K562 (cell line): Measurements from ENCODE around the gene BRINP1. TPM values are rescaled to one million over a fixed set of nuclear protein-coding genes. Genes with fewer than 3 reads are reported as not detected.

Experiments used
- ATAC-seq: fragments of 200-7000 bp; cut with Tn5 transposase; 3 replicates; pipeline ENCODE4 v1.9.1; 2020; ENCODE audit warnings: moderate library complexity
- BruUV-seq: library from RNA; stranded (reverse); fragments of 400-500 nt; replicated peaks from 2 replicates; lab custom pipeline; 2021; lab: Mats Ljungman, UMichigan
- CTCF ChIA-PET: fragments of 300-600 bp; formaldehyde crosslinking; extraction: SDS; loops from one replicate; lab custom pipeline; 2021; ENCODE audit warnings: low intra/inter-chr PET ratio; lab: Yijun Ruan, JAX
- POLR2A ChIA-PET: fragments of 300-600, 350-650 bp; sonication (Branson Sonifier 250); formaldehyde crosslinking; extraction: SDS; loops from one replicate; lab custom pipeline; 2021; ENCODE audit warnings: antibody characterized with exemption, inconsistent platforms; lab: Yijun Ruan, JAX
- DNase-seq, 4 experiments: peaks; one replicate each; pipeline versions ENCODE4 v3.0.0 to v3.0.0-alpha.2; 2011 to 2018; ENCODE audit warnings: low spot score in 3 of 4, mixed read lengths in 3 of 4; ENCODE audit errors: extremely low read depth in 1 of 4
- FAIRE-seq: peaks from 2 replicates; lab custom pipeline; 2011; peaks lifted over from hg19 to GRCh38; lab: Jason Lieb, UNC
- H2AFZ ChIP-seq: 2 replicates; pipeline ENCODE4 v1.6.0; 2011; ENCODE audit warnings: low read depth, low read length, control low read depth, inconsistent platforms
- H3K27ac ChIP-seq: fragments of 200-600 bp; 3 replicates; pipeline ENCODE4 v1.8.0; 2011; ENCODE audit warnings: low read depth, mild to moderate bottlenecking, control low read depth, inconsistent platforms, low read length, moderate library complexity, mixed read lengths; ENCODE audit errors: extremely low read depth
- H3K27me3 ChIP-seq, 2 experiments: fragments of 300-600 bp in 1 of 2; 2 replicates in 1 of 2; 3 replicates in 1 of 2; pipeline versions ENCODE4 v1.6.0 to v1.8.0; 2011; ENCODE audit warnings: inconsistent platforms in 2 of 2, low read length in 2 of 2, mild to moderate bottlenecking in 1 of 2, mixed read lengths in 1 of 2, moderate library complexity in 1 of 2; ENCODE audit not compliant: control insufficient read depth in 2 of 2, insufficient read depth in 2 of 2
- H3K36me3 ChIP-seq: fragments of 300-600 bp; 3 replicates; pipeline ENCODE4 v1.8.0; 2011; ENCODE audit warnings: mild to moderate bottlenecking, low read length, inconsistent platforms; ENCODE audit not compliant: control insufficient read depth, insufficient read depth
- H3K4me1 ChIP-seq, 2 experiments: fragments of 200-600 bp in 1 of 2; replicated peaks in 1 of 2; 2 replicates in 1 of 2; 3 replicates in 1 of 2; pipeline versions ENCODE4 v1.5.1 to v1.8.0; 2011; ENCODE audit warnings: inconsistent platforms in 2 of 2, low read length in 2 of 2, mild to moderate bottlenecking in 1 of 2, mixed read lengths in 1 of 2, moderate library complexity in 1 of 2; ENCODE audit not compliant: control insufficient read depth in 2 of 2, insufficient read depth in 2 of 2
- H3K4me2 ChIP-seq: 2 replicates; pipeline ENCODE4 v1.6.1; 2011; ENCODE audit warnings: low read length, control low read depth, inconsistent platforms, mixed read lengths; ENCODE audit not compliant: insufficient read depth
- H3K4me3 ChIP-seq: fragments of 200-600 bp; sonication (generic), shearing (Covaris generic); 2 replicates; pipeline ENCODE4 v1.5.1; 2016; ENCODE audit warnings: control low read depth, inconsistent platforms
- H3K79me2 ChIP-seq: fragments of 200-600 bp; 3 replicates; pipeline ENCODE4 v1.8.0; 2011; ENCODE audit warnings: low read length, inconsistent platforms; ENCODE audit not compliant: control insufficient read depth, insufficient read depth
- H3K9ac ChIP-seq, 2 experiments: 2 replicates each; pipeline versions ENCODE4 v1.6.0 to v1.6.1; 2011; ENCODE audit warnings: low read depth in 2 of 2, low read length in 2 of 2, control low read depth in 1 of 2, inconsistent platforms in 1 of 2, mild to moderate bottlenecking in 1 of 2, mixed read lengths in 1 of 2; ENCODE audit not compliant: insufficient read depth in 1 of 2
- H3K9me1 ChIP-seq: one replicate; pipeline ENCODE4 v1.6.0; 2011; ENCODE audit warnings: inconsistent platforms, mild to moderate bottlenecking, low read length, moderate library complexity; ENCODE audit not compliant: control insufficient read depth, insufficient read depth
- H3K9me3 ChIP-seq: replicated peaks from 2 replicates; pipeline ENCODE4 v1.5.1; 2011; ENCODE audit warnings: low read depth, low read length, inconsistent platforms; ENCODE audit not compliant: control insufficient read depth, insufficient read depth
- H4K20me1 ChIP-seq: replicated peaks from 2 replicates; pipeline ENCODE4 v1.6.1; 2011; ENCODE audit warnings: low read length, inconsistent platforms, mixed read lengths; ENCODE audit not compliant: control insufficient read depth, insufficient read depth
- CCNT2 ChIP-seq: IDR thresholded peaks from 2 replicates; pipeline ENCODE4 v1.6.1; 2011; ENCODE audit warnings: borderline replicate concordance, low read depth, mild to moderate bottlenecking, moderate library complexity, mixed read lengths, low read length; ENCODE audit not compliant: insufficient read length; ENCODE audit errors: extremely low read depth
- EHMT2 ChIP-seq: fragments of 450-650 bp; IDR thresholded peaks from 2 replicates; pipeline ENCODE4 v1.6.1; 2018; ENCODE audit warnings: antibody characterized with exemption
- MYC ChIP-seq, 2 experiments: fragments of 250-450 bp in 1 of 2; sonication (Bioruptor Pico) in 1 of 2; IDR thresholded peaks; 2 replicates each; pipeline versions ENCODE4 v1.5.1 to v1.6.1; 2012 to 2021; ENCODE audit warnings: low read depth in 2 of 2, borderline replicate concordance in 1 of 2, improper control_type of control experiment in 1 of 2, low read length in 1 of 2, mild to moderate bottlenecking in 1 of 2, moderate library complexity in 1 of 2
- RNF2 ChIP-seq: sonication (generic); IDR thresholded peaks from 2 replicates; pipeline ENCODE4 v1.6.1; 2016
- SLC30A9 ChIP-seq: fragments of 250-450 bp; sonication (Bioruptor Pico); IDR thresholded peaks from 2 replicates; pipeline ENCODE4 v1.8.0; 2022; ENCODE audit warnings: mild to moderate bottlenecking, moderate library complexity
- WGBS: fragments of 100-300 bp; shearing (Covaris generic); methylation state at CpG from one replicate; pipeline ENCODE4 v1.1.6; 2016; ENCODE audit warnings: low coverage, mixed read lengths; ENCODE audit not compliant: insufficient coverage; ENCODE audit errors: missing lambda C conversion rate; 5-methylcytosine and 5-hydroxymethylcytosine counted together
- in situ Hi-C: fragments of 300-500 bp; cut with MboI; formaldehyde crosslinking; loops from 4 replicates; pipeline ENCODE4 v1.15.0; 2018; ENCODE audit warnings: inconsistent platforms, mixed read lengths
- intact Hi-C: fragments of 100-400 bp; cut with micrococcal nuclease; formaldehyde crosslinking; loops from 2 replicates; pipeline ENCODE4 v1.14.2; 2022
- polyA plus RNA-seq, 8 experiments: library from polyadenylated mRNA; depleted of rRNA in 4 of 8; stranded (reverse) in 5 of 8; unstranded in 3 of 8; fragments of >200 nt; fragmentation: Nextera tagmentation in 2 of 8; fragmentation: Illumina TruSeq in 1 of 8; extraction: Ambion mirVana in 2 of 8; extraction: Trizol in 1 of 8; gene quantifications; 2 replicates each; pipeline versions ENCODE4 v1.2.1 to v1.2.3, GENCODE V29; 2011 to 2014; ENCODE audit warnings: inconsistent platforms in 1 of 8, missing spikeins in 1 of 8
- total RNA-seq, 7 experiments: library from RNA; depleted of rRNA in 6 of 7; stranded (reverse); fragments of >200 nt in 6 of 7; fragmentation: Illumina TruSeq in 2 of 7; extraction: Trizol in 2 of 7; gene quantifications; 2 replicates each; pipeline versions ENCODE4 v1.2.1 to v1.2.3, GENCODE V29; 2011 to 2021; ENCODE audit warnings: low replicate concordance in 1 of 7
- TF ChIP-seq, protein P1 (sequence below): IDR thresholded peaks from 2 replicates; pipeline ENCODE4 v1.6.1; 2011; ENCODE audit warnings: borderline replicate concordance, low read depth, mild to moderate bottlenecking, moderate library complexity, low read length; ENCODE audit not compliant: insufficient read depth, poor library complexity, severe bottlenecking
- TF ChIP-seq, protein P2 (sequence below): sonication (generic); formaldehyde crosslinking; IDR thresholded peaks from 2 replicates; pipeline ENCODE4 v1.8.1; 2023; ENCODE audit warnings: mild to moderate bottlenecking, missing genetic modification reagents, moderate library complexity

Gene BRINP1
- total and polyA plus RNA-seq, 9 of the 15 experiments (the other 6 are each of a cell fraction or from before 2014, with no cell fraction given) = not detected

DNA sequence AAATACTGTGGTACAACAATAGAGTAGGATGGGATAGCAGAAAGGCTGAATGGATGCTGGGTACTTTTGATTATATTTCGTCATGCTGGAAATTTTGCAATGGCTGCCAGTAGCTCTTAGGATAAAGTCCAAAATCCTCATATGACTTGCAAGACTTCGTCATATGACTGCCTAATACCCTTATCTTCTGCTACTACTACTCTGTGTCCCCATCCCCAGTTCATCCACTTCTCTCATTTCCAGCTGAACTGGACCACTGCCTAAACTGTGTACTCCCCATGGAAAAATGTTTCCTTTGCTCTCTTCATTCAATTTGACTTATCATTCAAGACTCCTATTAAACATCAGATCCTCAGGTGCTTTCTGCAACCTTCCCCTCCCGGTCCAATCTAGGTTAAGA, 212.9 kb downstream of the BRINP1 start:
- Histone ChIP-seq H2AFZ (no peak overlapping the region), H3K9ac (no peak overlapping the region), H3K4me2 (no peak overlapping the region), H4K20me1 (no peaks in the 10 kb centered on the region), H3K27me3 (no peaks in the 10 kb centered on the region), H3K9me3 (no peaks in the 10 kb centered on the region), H3K4me1 (no peaks in the 10 kb centered on the region), H3K27ac (no peak overlapping the region), H3K79me2 (no peaks in the 10 kb centered on the region), H3K4me3 (no peak overlapping the region), H3K36me3 (no peaks in the 10 kb centered on the region), H3K9me1 (no peaks in the 10 kb centered on the region)
- WGBS = 0% methylated on average over 3 of the region's 3 CpGs
- intact Hi-C loops (no loop called here), in situ Hi-C loops (no loop called here)
- BruUV-seq = no TSS peak
- ATAC-seq (no peak), FAIRE-seq (no peak), DNase-seq (no peak)
- ChIA-PET POLR2A (interaction anchor here (0.6 kb wide), 1 partner anchor 211 kb away, joined by 3 read pairs; no protein-coding TSS in a partner anchor), CTCF (no interaction called here)
- TF ChIP-seq, protein P1, sequence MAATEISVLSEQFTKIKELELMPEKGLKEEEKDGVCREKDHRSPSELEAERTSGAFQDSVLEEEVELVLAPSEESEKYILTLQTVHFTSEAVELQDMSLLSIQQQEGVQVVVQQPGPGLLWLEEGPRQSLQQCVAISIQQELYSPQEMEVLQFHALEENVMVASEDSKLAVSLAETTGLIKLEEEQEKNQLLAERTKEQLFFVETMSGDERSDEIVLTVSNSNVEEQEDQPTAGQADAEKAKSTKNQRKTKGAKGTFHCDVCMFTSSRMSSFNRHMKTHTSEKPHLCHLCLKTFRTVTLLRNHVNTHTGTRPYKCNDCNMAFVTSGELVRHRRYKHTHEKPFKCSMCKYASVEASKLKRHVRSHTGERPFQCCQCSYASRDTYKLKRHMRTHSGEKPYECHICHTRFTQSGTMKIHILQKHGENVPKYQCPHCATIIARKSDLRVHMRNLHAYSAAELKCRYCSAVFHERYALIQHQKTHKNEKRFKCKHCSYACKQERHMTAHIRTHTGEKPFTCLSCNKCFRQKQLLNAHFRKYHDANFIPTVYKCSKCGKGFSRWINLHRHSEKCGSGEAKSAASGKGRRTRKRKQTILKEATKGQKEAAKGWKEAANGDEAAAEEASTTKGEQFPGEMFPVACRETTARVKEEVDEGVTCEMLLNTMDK = no peak
- TF ChIP-seq EHMT2 (no peak), MYC (IDR thresholded peaks at IDR 0.05; ENCODE audit: low read depth, low read length) (no peak), MYC (CRISPR knock-in tag; IDR thresholded peaks at IDR 0.05; ENCODE audit: borderline replicate concordance, low read depth) (no peak), CCNT2 (no peak), SLC30A9 (CRISPR knock-in tag) (no peak), RNF2 (no peak)
- TF ChIP-seq, protein P2, sequence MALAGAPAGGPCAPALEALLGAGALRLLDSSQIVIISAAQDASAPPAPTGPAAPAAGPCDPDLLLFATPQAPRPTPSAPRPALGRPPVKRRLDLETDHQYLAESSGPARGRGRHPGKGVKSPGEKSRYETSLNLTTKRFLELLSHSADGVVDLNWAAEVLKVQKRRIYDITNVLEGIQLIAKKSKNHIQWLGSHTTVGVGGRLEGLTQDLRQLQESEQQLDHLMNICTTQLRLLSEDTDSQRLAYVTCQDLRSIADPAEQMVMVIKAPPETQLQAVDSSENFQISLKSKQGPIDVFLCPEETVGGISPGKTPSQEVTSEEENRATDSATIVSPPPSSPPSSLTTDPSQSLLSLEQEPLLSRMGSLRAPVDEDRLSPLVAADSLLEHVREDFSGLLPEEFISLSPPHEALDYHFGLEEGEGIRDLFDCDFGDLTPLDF = no peak
